Gastrocnemius medialis (tissue), 4 donors: ENCODE data around the gene ACSL6.

Source experiments
- POLR2A ChIP-seq, 2 donors: fragments of 450-650 bp; IDR thresholded peaks; one replicate each; pipeline ENCODE4 v1.6.1; 2017; ENCODE audit warnings: antibody characterized with exemption in 2 of 2, mild to moderate bottlenecking in 2 of 2, moderate library complexity in 2 of 2
- TF ChIP-seq, protein P1 (sequence below), 5 experiments: fragments of 450-650 bp in 3 of 5; fragments of 200-600 bp in 2 of 5; sonication (generic) in 2 of 5; IDR thresholded peaks in 4 of 5; conservative IDR thresholded peaks in 1 of 5; 1 replicate in 4 of 5; 2 replicates in 1 of 5; pipeline ENCODE4 v1.5.1; 2016 to 2019; ENCODE audit warnings: antibody characterized with exemption in 5 of 5, mild to moderate bottlenecking in 3 of 5, moderate library complexity in 3 of 5

DNA sequence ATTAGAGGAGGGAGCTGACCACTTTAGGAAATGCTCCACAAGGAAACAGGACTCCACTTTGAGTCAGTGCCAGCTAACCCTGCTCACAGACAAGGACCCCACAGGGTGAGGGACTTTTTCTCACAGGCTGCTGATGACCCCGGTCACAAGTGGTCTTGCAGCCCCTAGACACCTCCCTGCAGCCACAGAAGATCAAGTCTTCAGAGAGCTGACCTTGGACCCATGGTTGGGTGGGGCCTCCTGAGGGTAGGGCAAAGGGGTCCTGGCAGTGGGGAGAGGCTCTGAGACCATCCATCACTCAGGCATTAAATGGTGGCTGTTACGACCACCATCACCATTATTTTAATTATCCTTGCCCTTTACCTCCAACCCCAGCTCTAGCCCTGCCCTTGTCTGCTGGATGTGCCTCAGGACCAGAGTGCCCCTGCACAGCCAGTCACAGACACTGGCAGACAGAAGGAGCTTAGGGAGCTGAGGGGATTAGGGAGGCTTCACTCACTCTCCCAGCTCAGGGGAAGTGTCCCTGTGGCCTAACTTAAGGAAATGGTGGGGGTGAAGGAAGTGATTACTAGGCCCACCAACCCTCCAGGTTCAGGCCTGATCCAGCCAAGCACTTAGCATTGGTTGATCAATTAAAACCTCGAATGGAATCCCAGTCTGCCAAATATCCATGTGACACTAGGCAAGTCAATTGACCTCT, 1.6 kb downstream of the ACSL6 start:
- TF ChIP-seq, protein P1, sequence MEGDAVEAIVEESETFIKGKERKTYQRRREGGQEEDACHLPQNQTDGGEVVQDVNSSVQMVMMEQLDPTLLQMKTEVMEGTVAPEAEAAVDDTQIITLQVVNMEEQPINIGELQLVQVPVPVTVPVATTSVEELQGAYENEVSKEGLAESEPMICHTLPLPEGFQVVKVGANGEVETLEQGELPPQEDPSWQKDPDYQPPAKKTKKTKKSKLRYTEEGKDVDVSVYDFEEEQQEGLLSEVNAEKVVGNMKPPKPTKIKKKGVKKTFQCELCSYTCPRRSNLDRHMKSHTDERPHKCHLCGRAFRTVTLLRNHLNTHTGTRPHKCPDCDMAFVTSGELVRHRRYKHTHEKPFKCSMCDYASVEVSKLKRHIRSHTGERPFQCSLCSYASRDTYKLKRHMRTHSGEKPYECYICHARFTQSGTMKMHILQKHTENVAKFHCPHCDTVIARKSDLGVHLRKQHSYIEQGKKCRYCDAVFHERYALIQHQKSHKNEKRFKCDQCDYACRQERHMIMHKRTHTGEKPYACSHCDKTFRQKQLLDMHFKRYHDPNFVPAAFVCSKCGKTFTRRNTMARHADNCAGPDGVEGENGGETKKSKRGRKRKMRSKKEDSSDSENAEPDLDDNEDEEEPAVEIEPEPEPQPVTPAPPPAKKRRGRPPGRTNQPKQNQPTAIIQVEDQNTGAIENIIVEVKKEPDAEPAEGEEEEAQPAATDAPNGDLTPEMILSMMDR (IDR thresholded peaks at IDR 0.05 in 4 of 5, conservative IDR thresholded peaks at IDR 0.05 in 1 of 5), result no peak
- no peak for TF ChIP-seq POLR2A (IDR thresholded peaks at IDR 0.05)
